Stimulated activated CD4-positive, alpha-beta T cell treated with anti-CD3 and anti-CD28 coated beads, TNF-alpha, amount 100 ng/mL, for 1 hour (primary cell): ENCODE results near the gene LBX2.
A peak's percentile ranks its signal among the peaks of the same experiment; 100 is the strongest.

Experiments used
- DNase-seq, 3 donors: peaks; one replicate each; pipeline ENCODE4 v3.0.0-alpha.2; 2020; ENCODE audit warnings: low read depth in 3 of 3, low spot score in 1 of 3

The LBX2 gene

DNA sequence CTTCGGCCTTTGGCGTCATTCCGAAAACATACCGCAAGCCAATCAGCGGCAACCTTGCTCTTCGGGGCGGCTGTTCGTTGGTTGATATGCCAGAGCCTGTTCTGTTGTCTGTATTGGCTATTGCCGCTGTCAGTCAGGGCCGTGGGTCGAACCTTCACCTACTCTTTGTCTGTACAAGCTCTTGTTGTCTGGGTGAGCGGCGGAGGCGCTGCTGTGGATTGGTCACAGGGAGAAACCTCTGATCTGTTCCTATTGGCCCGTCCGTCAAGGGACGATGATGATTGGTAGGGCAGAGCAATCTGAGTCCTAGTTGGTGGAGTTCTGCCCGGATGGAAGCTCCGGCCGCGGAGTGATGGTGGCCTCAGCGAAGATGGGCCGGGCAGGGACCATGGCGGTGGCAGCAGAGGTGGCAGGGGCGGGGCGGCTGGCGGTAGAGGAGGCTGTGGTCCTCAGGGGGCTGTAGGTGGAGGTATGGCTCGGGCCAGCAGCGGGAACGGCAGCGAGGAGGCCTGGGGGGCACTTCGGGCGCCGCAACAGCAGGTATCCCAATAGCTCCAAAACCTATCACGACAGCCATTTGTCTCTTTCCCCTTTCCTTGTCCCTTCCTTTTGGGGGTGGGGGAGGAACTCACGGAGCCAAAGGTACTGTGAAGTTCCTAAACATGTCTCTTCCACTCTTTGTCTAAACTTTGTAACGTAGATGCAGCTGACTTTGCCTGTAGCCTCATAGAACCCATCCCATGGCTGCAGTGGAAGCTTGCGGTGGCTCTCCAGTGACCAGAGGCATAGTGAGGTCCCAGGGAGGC is 41.1 kb downstream of the LBX2 start, which contains the start of gene WBP1:
WBP1 (plus strand) TSS at position 307 of the 806 bp plus-strand sequence; CDS start at position 472, 165 bp downstream.
- peak; percentile 91 to 99 (median 96) for DNase-seq

DNA sequence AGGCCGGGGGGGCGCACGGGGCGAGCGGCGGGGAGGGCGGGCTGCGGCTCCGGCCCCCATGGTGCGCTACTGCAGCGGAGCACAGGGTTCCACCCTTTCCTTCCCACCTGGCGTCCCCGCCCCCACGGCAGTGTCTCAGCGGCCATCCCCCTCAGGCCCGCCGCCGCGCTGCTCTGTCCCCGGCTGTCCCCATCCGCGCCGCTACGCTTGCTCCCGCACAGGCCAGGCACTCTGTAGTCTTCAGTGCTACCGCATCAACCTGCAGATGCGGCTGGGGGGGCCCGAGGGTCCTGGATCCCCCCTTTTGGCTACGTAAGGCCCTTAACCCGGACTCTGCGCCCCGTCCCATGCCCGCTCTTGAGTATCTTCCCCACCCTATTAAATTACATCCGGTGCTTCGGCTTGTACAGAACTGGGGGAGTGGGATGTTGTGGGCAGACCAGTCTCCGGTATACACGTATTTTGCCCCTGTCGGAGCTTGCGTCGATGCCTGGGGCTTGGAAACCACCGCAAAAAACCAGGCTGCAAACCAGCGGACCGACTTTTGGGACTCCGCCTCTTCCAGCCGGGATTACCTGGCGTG is 41.8 kb downstream of the LBX2 start:
- peak; percentile 49 to 72 (median 56) for DNase-seq

DNA sequence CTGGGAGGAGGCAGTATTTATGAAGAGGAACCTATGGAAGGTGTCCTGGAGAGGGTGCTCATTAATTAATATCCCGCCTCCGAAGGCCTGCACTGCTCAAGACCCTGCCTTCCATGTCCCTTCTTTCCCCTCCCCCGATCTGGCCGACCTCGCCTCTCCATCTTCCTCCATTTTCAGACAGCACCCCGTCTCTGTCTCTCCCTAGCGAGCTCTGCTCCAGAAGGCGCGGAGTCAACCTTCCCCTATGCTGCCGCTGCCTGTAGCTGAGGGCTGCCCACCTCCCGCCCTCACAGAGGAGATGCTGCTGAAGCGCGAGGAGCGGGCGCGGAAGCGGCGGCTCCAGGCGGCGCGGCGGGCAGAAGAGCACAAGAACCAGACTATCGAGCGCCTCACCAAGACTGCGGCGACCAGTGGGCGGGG is 42.3 kb downstream of the LBX2 start:
- no peak for DNase-seq

DNA sequence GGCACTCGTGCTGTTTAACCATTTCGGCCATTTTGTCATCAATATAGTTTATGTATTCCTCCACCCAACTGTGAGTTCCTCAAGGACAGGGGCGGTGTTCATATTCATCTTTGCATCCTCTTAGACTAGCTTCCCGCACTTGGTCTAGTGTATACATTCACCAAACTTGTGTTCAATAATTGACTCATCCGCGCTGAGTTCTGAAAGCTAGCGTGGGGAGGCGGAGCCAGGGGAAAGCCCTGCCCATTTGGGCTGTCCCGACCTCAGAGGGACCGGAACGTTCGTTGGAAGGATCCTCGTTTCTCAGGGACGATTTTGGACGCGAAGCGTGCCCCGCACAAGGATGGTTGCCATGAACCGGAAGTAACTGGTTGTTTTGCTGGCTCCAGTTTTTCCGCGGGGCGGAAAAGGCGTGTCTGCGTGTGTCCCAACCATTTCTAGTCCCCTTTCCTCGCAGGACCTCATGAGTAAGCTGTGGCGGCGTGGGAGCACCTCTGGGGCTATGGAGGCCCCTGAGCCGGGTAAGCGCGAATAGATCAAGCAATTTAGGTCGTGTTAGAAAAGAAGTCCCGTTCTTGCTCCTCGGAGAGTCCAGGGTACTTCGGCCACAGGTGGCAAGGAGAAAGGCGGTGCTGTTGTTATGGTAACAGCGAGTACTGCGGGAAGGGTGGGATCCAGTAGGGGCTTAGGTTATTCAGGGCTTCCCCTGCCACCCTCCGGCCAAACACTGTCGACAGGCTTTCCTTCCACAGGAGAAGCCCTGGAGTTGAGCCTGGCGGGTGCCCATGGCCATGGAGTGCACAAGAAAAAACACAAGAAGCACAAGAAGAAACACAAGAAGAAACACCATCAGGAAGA is 44.5 kb downstream of the LBX2 start, which contains the start of gene INO80B:
INO80B (plus strand) TSS at position 434 of the 858 bp plus-strand sequence; CDS start at position 464, 30 bp downstream.
- peak; percentile 92 to 98 (median 93) for DNase-seq

DNA sequence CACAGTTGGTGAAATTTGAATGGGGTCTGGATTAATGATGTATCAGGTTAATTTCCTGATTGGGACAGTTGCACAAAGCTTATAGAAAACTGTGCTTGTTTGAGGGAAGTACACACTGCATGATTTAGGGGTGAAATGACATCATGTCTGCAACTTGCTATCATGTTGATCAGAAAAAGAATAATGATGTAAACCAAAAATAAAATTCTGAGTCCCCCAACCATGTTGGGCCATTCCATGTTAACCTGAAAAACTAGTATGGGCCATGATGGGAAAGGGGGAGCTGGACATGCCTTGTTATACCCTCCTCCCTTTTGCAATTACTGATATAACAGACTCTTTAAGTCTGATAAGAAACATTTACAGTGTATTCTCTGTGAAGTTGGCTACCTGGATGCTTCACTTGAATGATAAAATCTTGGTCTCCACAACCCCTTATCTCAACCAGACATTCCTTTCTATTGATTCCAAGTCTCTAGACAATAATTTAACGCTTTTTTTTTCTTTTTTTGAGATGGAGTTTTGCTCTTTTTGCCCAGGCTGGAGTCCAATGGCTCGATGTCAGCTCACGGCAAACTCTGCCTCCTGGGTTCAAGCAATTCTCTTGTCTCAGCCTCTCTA is 48.7 kb downstream of the LBX2 start:
- no peak for DNase-seq

DNA sequence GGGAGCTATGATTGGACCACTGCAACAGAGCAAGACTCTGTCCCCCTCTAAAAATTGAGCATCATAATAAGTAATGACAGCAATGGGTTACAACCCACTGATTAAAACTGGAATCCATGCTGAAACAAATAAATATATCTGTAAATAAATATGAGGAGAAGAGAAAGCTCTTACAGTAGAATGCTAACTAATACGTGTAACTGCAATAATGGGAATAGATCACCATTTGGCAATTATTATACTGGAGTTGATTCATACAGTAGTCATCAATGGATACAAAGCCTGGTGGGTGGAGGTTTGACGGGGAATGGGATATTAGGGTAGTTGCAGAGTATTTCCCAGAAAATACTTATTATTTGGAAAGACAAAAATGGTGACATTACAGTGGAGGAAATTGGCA is 50.6 kb downstream of the LBX2 start:
- DNase-seq = no peak
